ENCODE data around the gene P2RY13. TPM values are rescaled to one million over a fixed set of nuclear protein-coding genes. Genes with fewer than 3 reads are reported as not detected.
A peak's percentile ranks its signal among the peaks of the same experiment; 100 is the strongest.

P2RY13 gene
- total RNA-seq, 1 experiment from 2014 or later = not detected

GRCh38 chr3:151278230-151278629, 51.1 kb downstream of the P2RY13 start, which contains the start of gene P2RY14:
Gene P2RY14 (minus strand): TSS chr3:151278542. CDS start chr3:151214316, 64,226 bp downstream.
- no peak within 1 kb of the TSS for H3K27ac ChIP-seq (ENCODE audit: insufficient read length, low read depth, low read length)
- no peak within 1 kb of the TSS for H2BK20ac ChIP-seq (ENCODE audit: low read depth, low read length, poor library complexity, severe bottlenecking)
- H3K4me2 ChIP-seq (ENCODE audit: insufficient read depth, insufficient read length, low read length) = no peak within 1 kb of the TSS
- H2AFZ ChIP-seq (ENCODE audit: low read length) = no peak within 1 kb of the TSS
- H3K9ac ChIP-seq (ENCODE audit: extremely low read depth, insufficient read length, low read length) = no peak within 1 kb of the TSS
- no peaks in the 10 kb centered on the region; the same call in 1 of the 2 replicates for H3K4me1 ChIP-seq (ENCODE audit: insufficient read depth, low read length)
- H3K9me3 ChIP-seq (ENCODE audit: control insufficient read depth, low read depth, low read length) = no peaks in the 10 kb centered on the region
- no peak within 1 kb of the TSS for H2BK120ac ChIP-seq (ENCODE audit: low read depth, low read length, poor library complexity, severe bottlenecking)
- no peak within 1 kb of the TSS for H4K5ac ChIP-seq (ENCODE audit: insufficient read length, low read depth, low read length)
- H3T11ph ChIP-seq (ENCODE audit: low read length) = no peak within 1 kb of the TSS
- no peak within 1 kb of the TSS for H4K91ac ChIP-seq (ENCODE audit: insufficient read length, low read depth, low read length)
- H2BK15ac ChIP-seq (ENCODE audit: low read depth, low read length) = no peak within 1 kb of the TSS
- H3K18ac ChIP-seq (ENCODE audit: insufficient read length, low read depth, low read length) = no peak within 1 kb of the TSS
- no peak within 1 kb of the TSS for H4K8ac ChIP-seq (replicated peaks; ENCODE audit: insufficient read length, low read depth, low read length)
- no peak within 1 kb of the TSS for H3K4ac ChIP-seq (ENCODE audit: low read depth, low read length)
- no peaks in the 10 kb centered on the region for H3K27me3 ChIP-seq (ENCODE audit: insufficient read depth, low read length)
- H3K23me2 ChIP-seq (ENCODE audit: insufficient read length, low read depth, low read length, poor library complexity, severe bottlenecking) = no peaks in the 10 kb centered on the region
- no peak within 1 kb of the TSS for H2AK5ac ChIP-seq (ENCODE audit: insufficient read length, low read length)
- Mint-ChIP-seq H3K27me3 (ENCODE audit: low read depth) (no peaks in the 10 kb centered on the region), H3K27ac (peak within 1 kb of the TSS in 2 of 3 experiments; percentile 30 to 36; a peak in 1 of 7 replicates), H3K4me3 (no peak within 1 kb of the TSS), H3K4me1 (peaks cover 4 to 8% of the 10 kb centered on the region in 2 experiments; a peak in 3 of 4 replicates), H3K36me3 (ENCODE audit: insufficient read depth in 1 of 3, low read depth in 3 of 3) (no peaks in the 10 kb centered on the region), H3K9me3 (no peaks in the 10 kb centered on the region)
- no peak for DNase-seq
- no peak within 1 kb of the TSS for H3K23ac ChIP-seq (ENCODE audit: insufficient read length, low read depth, low read length)
- no peak within 1 kb of the TSS for H3K56ac ChIP-seq (ENCODE audit: insufficient read length, low read depth, low read length)
- WGBS (ENCODE audit: extremely low coverage, insufficient read length, low lambda C conversion rate) = no CpG with 5 or more reads among the region's 4 CpGs
- H3K14ac ChIP-seq (ENCODE audit: insufficient read depth, low read length) = no peak within 1 kb of the TSS
- no peak within 1 kb of the TSS for H2BK12ac ChIP-seq (ENCODE audit: insufficient read length, low read depth, low read length)
- H4K20me1 ChIP-seq (ENCODE audit: control insufficient read depth, insufficient read depth, insufficient read length) = no peaks in the 10 kb centered on the region
- H3K79me1 ChIP-seq (ENCODE audit: insufficient read depth, low read depth, low read length, poor library complexity, severe bottlenecking) = peaks cover 3% of the 10 kb centered on the region
- TF ChIP-seq CTCF (conservative IDR thresholded peaks at IDR 0.05) = no peak
- H2BK5ac ChIP-seq (ENCODE audit: insufficient read length, low read length) = no peak within 1 kb of the TSS
- no peaks in the 10 kb centered on the region for H3K79me2 ChIP-seq (ENCODE audit: insufficient read depth, low read length)
